GM18505 (cell line): Measurements from ENCODE around the gene DGKI.

Source experiments
- ATAC-seq: cut with Tn5 transposase; IDR thresholded peaks from one replicate; pipeline ENCODE4 v1.9.1; 2021; ENCODE audit not compliant: unreplicated experiment
- POLR2A ChIP-seq: IDR thresholded peaks from 4 replicates; pipeline ENCODE4 v1.6.1; 2011; ENCODE audit warnings: borderline replicate concordance; ENCODE audit not compliant: insufficient read depth, insufficient read length; ENCODE audit errors: extremely low read depth

DGKI gene

GRCh38 chr7:137492889-137493288 is 353.9 kb downstream of the DGKI start:
- TF ChIP-seq POLR2A = no peak
- no peak for ATAC-seq

- no peak for TF ChIP-seq POLR2A
- no peak for ATAC-seq
Measured at GRCh38 chr7:137489880-137490279, 356.9 kb downstream of the DGKI start.

- TF ChIP-seq POLR2A = no peak
- ATAC-seq = no peak
Measured at GRCh38 chr7:137488038-137488437, 358.7 kb downstream of the DGKI start.

DNA sequence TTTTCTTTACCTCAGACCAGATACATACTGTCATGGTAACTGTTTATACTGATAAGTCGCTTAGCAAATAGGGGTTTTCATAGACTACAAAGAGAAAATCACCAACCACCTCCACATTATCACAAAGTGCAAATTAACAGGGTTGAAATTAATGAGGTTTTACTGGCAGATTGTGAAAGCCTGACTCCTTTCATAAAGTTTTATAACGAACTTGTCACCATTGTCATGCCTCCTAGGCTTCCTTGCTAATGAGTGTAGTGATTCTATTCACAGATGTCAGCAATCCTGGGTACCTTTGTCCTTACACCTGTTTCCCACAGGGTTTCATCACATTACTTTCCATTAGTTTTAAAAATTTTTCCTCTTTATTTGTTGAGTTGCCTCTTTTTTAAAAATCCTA is 361.0 kb downstream of the DGKI start:
- no peak for ATAC-seq
- no peak for TF ChIP-seq POLR2A

GRCh38 chr7:137484326-137484725 is 362.4 kb downstream of the DGKI start:
- no peak for TF ChIP-seq POLR2A
- ATAC-seq = no peak

DNA sequence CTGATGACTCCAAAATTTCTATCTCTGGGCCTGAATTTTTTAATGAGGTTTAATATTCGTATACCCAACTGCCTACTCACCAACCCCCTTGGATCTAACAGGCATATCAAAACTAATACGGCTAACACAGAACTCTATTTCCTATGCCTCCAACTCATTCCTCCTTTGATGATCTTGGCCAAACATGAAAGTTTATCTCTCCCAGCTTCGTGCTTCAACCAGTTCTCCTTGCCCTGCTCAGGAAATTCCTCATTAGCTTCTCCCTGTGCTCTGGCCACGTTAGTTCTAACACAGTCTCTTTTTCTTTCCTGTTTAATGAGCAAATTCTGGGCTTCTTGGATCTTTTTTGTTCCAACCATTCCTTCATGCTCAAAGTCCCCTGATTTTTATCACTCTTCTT is 364.3 kb downstream of the DGKI start:
- no peak for ATAC-seq
- no peak for TF ChIP-seq POLR2A

GRCh38 chr7:137480824-137481365 is 365.9 kb downstream of the DGKI start:
- no peak for ATAC-seq
- no peak for TF ChIP-seq POLR2A

- ATAC-seq = no peak
- no peak for TF ChIP-seq POLR2A
Measured at GRCh38 chr7:137480401-137480800, 366.4 kb downstream of the DGKI start.

- ATAC-seq = no peak
- TF ChIP-seq POLR2A = no peak
Measured at GRCh38 chr7:137476937-137477336, 369.8 kb downstream of the DGKI start.

DNA sequence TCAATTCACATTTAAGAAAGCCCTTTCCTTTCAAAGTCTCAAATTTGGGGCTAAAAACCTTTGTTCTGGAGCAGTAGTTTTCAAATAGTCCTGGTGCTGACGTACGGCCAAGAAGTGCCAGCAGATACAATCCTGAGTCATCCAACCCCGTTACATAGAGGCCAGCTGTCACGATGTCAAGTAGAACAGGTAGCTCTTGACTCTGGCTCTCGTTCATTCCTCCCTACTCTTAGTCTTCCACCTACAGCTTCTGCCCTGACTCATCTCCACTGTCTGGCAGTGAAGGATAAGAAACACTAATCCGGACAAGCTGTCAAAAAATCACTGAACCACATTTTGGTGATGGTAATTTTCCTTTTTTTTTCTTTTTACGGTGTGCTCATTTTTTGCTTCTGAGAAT is 370.8 kb downstream of the DGKI start:
- no peak for ATAC-seq
- no peak for TF ChIP-seq POLR2A

GRCh38 chr7:137474540-137475026 is 372.2 kb downstream of the DGKI start:
- no peak for ATAC-seq
- no peak for TF ChIP-seq POLR2A

DNA sequence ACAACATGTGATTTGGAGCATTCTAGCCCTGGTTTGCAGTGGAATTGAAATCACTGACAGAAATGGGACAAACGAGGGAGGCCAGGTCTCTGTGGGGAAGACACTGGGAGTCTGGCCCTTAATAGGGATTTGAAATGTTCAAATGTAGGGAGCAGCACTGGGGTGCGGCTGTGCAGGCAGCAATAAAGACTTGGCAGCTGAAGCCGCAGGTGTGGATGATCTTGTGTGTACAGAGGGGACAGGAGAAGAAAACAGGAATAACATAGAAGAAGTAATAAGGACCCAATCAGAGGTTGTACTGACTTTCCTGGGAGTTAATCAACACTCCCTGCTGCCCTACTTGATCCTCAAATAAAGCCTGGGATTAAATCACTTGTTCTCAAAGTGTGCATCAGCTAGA is 375.6 kb downstream of the DGKI start:
- ATAC-seq = no peak
- TF ChIP-seq POLR2A = no peak

DNA sequence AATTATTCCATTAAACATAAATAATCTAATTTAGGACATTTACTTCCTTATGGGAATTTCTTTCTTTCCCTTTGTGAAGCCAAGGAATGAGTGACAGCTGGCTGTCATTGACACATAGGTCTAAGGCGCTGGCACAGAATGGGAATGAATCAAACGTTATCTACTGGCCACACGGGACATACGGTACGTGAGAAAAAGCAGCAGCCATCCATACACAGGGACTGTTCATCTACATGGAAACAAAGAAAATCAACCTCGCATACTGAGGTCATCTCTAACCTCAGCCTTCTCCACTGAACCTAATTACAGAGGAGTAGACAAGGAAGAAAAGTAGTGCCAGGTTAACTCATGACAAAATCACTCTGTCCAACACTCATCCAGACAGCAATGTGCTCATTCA is 376.9 kb downstream of the DGKI start:
- ATAC-seq = no peak
- no peak for TF ChIP-seq POLR2A

DNA sequence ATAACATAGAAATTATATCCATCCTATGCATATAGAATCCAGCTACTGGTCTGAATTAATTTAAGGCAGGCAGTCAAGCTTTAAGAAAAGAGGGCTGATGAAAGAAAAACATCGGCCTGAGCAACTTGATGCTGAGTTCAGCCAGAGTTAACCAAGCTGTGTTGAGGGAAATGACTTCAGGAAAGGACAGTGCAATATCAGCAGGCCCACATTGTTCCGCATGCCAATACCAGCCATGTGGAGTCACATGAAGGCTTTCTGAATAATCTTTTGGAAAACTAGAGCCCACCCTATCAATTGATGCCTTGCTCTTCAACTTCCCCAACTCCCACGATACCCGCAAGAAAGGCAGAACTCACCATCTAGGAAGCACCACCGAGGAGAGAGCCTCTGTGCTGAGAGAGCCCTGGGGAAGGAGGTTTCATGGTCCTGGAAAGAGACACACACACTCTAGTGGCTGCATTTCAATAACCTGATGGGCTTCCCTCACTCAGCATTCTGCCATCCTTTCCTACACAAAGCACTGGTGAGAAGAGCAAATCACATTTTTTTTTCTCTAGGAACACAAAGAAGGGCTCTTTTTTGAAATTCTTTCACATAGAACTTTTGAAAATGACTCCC is 377.5 kb downstream of the DGKI start:
- no peak for ATAC-seq
- no peak for TF ChIP-seq POLR2A
